ENCODE measurements around the gene FIBP. TPM values are rescaled to one million over a fixed set of nuclear protein-coding genes. Genes with fewer than 3 reads are reported as not detected.
"Not testable (repeated sequence)": the region's sequence is repeated elsewhere in the genome, so short reads cannot be mapped to it uniquely, and the experiment has no call there.

The FIBP gene
- total RNA-seq, 2 donors from 2014 or later: 75.8 to 102 TPM

GRCh38 chr11:65856689-65857499, 31.4 kb downstream of the FIBP start:
- H3K4me3 Mint-ChIP-seq: peak overlapping the region; percentile 89
- H3K36me3 Mint-ChIP-seq (ENCODE audit: low read depth): peaks cover 75% of the 10 kb centered on the region

GRCh38 chr11:65855927-65856363, 32.3 kb downstream of the FIBP start:
- Mint-ChIP-seq H3K4me1 (peaks cover 19% of the 10 kb centered on the region), H3K27ac (peak overlapping the region; percentile 97), H3K4me3 (peak overlapping the region; percentile 89), H3K9me3 (no peaks in the 10 kb centered on the region), H3K27me3 (no peaks in the 10 kb centered on the region), H3K36me3 (ENCODE audit: low read depth) (peaks cover 73% of the 10 kb centered on the region)
- ATAC-seq (replicated peaks): no peak

More at GRCh38 chr11:65856689-65857499, 31.4 kb downstream of the FIBP start:
- Mint-ChIP-seq H3K9me3 (no peaks in the 10 kb centered on the region), H3K4me1 (peaks cover 19% of the 10 kb centered on the region), H3K27me3 (no peaks in the 10 kb centered on the region), H3K27ac (peak overlapping the region; percentile 97)
- ATAC-seq (replicated peaks): peak; percentile 30

- peak overlapping the region; percentile 89 for H3K4me3 Mint-ChIP-seq
- ATAC-seq (replicated peaks): no peak
- H3K9me3 Mint-ChIP-seq: no peaks in the 10 kb centered on the region
- H3K27ac Mint-ChIP-seq: peak overlapping the region; percentile 56
- no peaks in the 10 kb centered on the region for H3K27me3 Mint-ChIP-seq
- peaks cover 19% of the 10 kb centered on the region for H3K4me1 Mint-ChIP-seq
- H3K36me3 Mint-ChIP-seq (ENCODE audit: low read depth): peaks cover 67% of the 10 kb centered on the region
Observed at GRCh38 chr11:65854852-65855837, 33.1 kb downstream of the FIBP start.

GRCh38 chr11:65854161-65854592, 34.1 kb downstream of the FIBP start:
- no peaks in the 10 kb centered on the region for H3K27me3 Mint-ChIP-seq
- no peaks in the 10 kb centered on the region for H3K9me3 Mint-ChIP-seq
- H3K27ac Mint-ChIP-seq: peak overlapping the region; percentile 67
- H3K4me3 Mint-ChIP-seq: peak overlapping the region; percentile 89
- peaks cover 63% of the 10 kb centered on the region for H3K36me3 Mint-ChIP-seq (ENCODE audit: low read depth)
- peaks cover 19% of the 10 kb centered on the region for H3K4me1 Mint-ChIP-seq
- ATAC-seq (replicated peaks): no peak

- Mint-ChIP-seq H3K36me3 (ENCODE audit: low read depth) (peaks cover 63% of the 10 kb centered on the region), H3K9me3 (no peaks in the 10 kb centered on the region), H3K4me1 (peaks cover 19% of the 10 kb centered on the region), H3K4me3 (peak overlapping the region; percentile 89), H3K27me3 (no peaks in the 10 kb centered on the region), H3K27ac (peak overlapping the region; percentile 67)
- ATAC-seq (replicated peaks): no peak
Observed at GRCh38 chr11:65853246-65853979, 34.9 kb downstream of the FIBP start.

- peak overlapping the region; percentile 29 for H3K27ac Mint-ChIP-seq
- no peaks in the 10 kb centered on the region for H3K9me3 Mint-ChIP-seq
- peaks cover 19% of the 10 kb centered on the region for H3K4me1 Mint-ChIP-seq
- no peaks in the 10 kb centered on the region for H3K27me3 Mint-ChIP-seq
- no peak overlapping the region for H3K4me3 Mint-ChIP-seq
- H3K36me3 Mint-ChIP-seq (ENCODE audit: low read depth): peaks cover 57% of the 10 kb centered on the region
- no peak for ATAC-seq (replicated peaks)
Observed at GRCh38 chr11:65852508-65853245, 35.6 kb downstream of the FIBP start.

GRCh38 chr11:65851811-65852507, 36.3 kb downstream of the FIBP start:
- Mint-ChIP-seq H3K36me3 (ENCODE audit: low read depth) (peaks cover 54% of the 10 kb centered on the region), H3K4me3 (no peak overlapping the region), H3K27ac (peak overlapping the region; percentile 29), H3K27me3 (no peaks in the 10 kb centered on the region), H3K9me3 (no peaks in the 10 kb centered on the region), H3K4me1 (peaks cover 19% of the 10 kb centered on the region)
- ATAC-seq (replicated peaks): peak; percentile 5

- Mint-ChIP-seq H3K9me3 (no peaks in the 10 kb centered on the region), H3K27ac (no peak overlapping the region), H3K36me3 (ENCODE audit: low read depth) (peaks cover 45% of the 10 kb centered on the region), H3K4me1 (peaks cover 11% of the 10 kb centered on the region), H3K27me3 (no peaks in the 10 kb centered on the region), H3K4me3 (no peak overlapping the region)
- ATAC-seq (replicated peaks): peak; percentile 63
Observed at GRCh38 chr11:65851083-65851579, 37.1 kb downstream of the FIBP start.

- Mint-ChIP-seq H3K27me3 (no peaks in the 10 kb centered on the region), H3K36me3 (ENCODE audit: low read depth) (peaks cover 39% of the 10 kb centered on the region), H3K27ac (no peak overlapping the region), H3K9me3 (no peaks in the 10 kb centered on the region), H3K4me3 (no peak overlapping the region), H3K4me1 (peaks cover 8% of the 10 kb centered on the region)
- ATAC-seq (replicated peaks): peak; percentile 8
Observed at GRCh38 chr11:65850217-65851082, 37.8 kb downstream of the FIBP start.

GRCh38 chr11:65849771-65850216, 38.5 kb downstream of the FIBP start:
- H3K9me3 Mint-ChIP-seq: no peaks in the 10 kb centered on the region
- no peaks in the 10 kb centered on the region for H3K27me3 Mint-ChIP-seq

GRCh38 chr11:65849366-65849765, 38.9 kb downstream of the FIBP start:
- Mint-ChIP-seq H3K27me3 (no peaks in the 10 kb centered on the region), H3K9me3 (no peaks in the 10 kb centered on the region), H3K27ac (peak overlapping the region; percentile 36), H3K4me1 (peaks cover 2% of the 10 kb centered on the region), H3K36me3 (ENCODE audit: low read depth) (peaks cover 28% of the 10 kb centered on the region), H3K4me3 (no peak overlapping the region)
- no peak for ATAC-seq (replicated peaks)

More at GRCh38 chr11:65849771-65850216, 38.5 kb downstream of the FIBP start:
- no peak for ATAC-seq (replicated peaks)
- Mint-ChIP-seq H3K27ac (peak overlapping the region; percentile 36), H3K4me1 (peaks cover 6% of the 10 kb centered on the region), H3K4me3 (no peak overlapping the region), H3K36me3 (ENCODE audit: low read depth) (peaks cover 32% of the 10 kb centered on the region)

GRCh38 chr11:65848693-65849092, 39.6 kb downstream of the FIBP start:
- H3K36me3 Mint-ChIP-seq (ENCODE audit: low read depth): peaks cover 21% of the 10 kb centered on the region
- not testable (repeated sequence) for H3K9me3 Mint-ChIP-seq; H3K27me3 Mint-ChIP-seq; H3K4me1 Mint-ChIP-seq; ATAC-seq (replicated peaks); H3K4me3 Mint-ChIP-seq; H3K27ac Mint-ChIP-seq

Measured in activated T-helper 17 cell treated with anti-CD3 and anti-CD28 coated beads, Interleukin-2, amount 50 U/mL, for 72 hours (primary cell).